PC-9 (cell line): ENCODE data around the gene PPM1E. TPM values are rescaled to one million over a fixed set of nuclear protein-coding genes. Genes with fewer than 3 reads are reported as not detected.
"Not testable (repeated sequence)": the region's sequence is repeated elsewhere in the genome, so short reads cannot be mapped to it uniquely, and the experiment has no call there.

ENCODE experiments used
- BruUV-seq: library from RNA; stranded (reverse); fragments of 400-500 nt; replicated peaks from 2 replicates; lab custom pipeline; 2021; lab: Mats Ljungman, UMichigan
- CTCF ChIA-PET: fragments of 300-600 bp; sonication (Branson Sonifier 250); formaldehyde crosslinking; loops from one replicate; lab custom pipeline; 2022; ENCODE audit warnings: antibody characterized with exemption; lab: Charles Lee
- POLR2A ChIA-PET: fragments of 300-600 bp; sonication (Branson Sonifier 250); formaldehyde crosslinking; loops from one replicate; lab custom pipeline; 2022; ENCODE audit warnings: antibody characterized with exemption; ENCODE audit not compliant: unreplicated experiment; lab: Charles Lee
- DNase-seq, 2 experiments: peaks; one replicate each; pipeline versions ENCODE4 v3.0.0 to v3.0.0-alpha.2; 2015 to 2022; ENCODE audit warnings: mixed read lengths in 1 of 2
- H2AFZ ChIP-seq: fragments of 200-600 bp; sonication (generic); 2 replicates; pipeline ENCODE4 v1.8.1; 2017; ENCODE audit warnings: antibody characterized with exemption
- H3F3A ChIP-seq: fragments of 200-600 bp; sonication (generic); 2 replicates; pipeline ENCODE4 v1.8.1; 2017; ENCODE audit warnings: antibody characterized with exemption, mild to moderate bottlenecking, low read depth; ENCODE audit not compliant: insufficient read depth
- H3K27ac ChIP-seq: fragments of 200-600 bp; sonication (generic); 2 replicates; pipeline ENCODE4 v1.6.1; 2016; ENCODE audit warnings: mixed run types
- H3K27me3 ChIP-seq: fragments of 200-600 bp; sonication (generic); 2 replicates; pipeline ENCODE4 v1.6.1; 2016; ENCODE audit warnings: low read depth, mixed run types; ENCODE audit not compliant: insufficient read depth
- H3K36me3 ChIP-seq: fragments of 200-600 bp; sonication (generic); 2 replicates; pipeline ENCODE4 v1.6.1; 2016; ENCODE audit warnings: low read depth, mixed run types
- H3K4me1 ChIP-seq: fragments of 200-600 bp; sonication (generic); replicated peaks from 2 replicates; pipeline ENCODE4 v1.6.1; 2016; ENCODE audit warnings: mixed run types; ENCODE audit not compliant: insufficient read depth
- H3K4me2 ChIP-seq: fragments of 200-600 bp; sonication (generic); 2 replicates; pipeline ENCODE4 v1.6.1; 2017; ENCODE audit warnings: mixed run types
- H3K4me3 ChIP-seq: fragments of 200-600 bp; sonication (generic); 2 replicates; pipeline ENCODE4 v1.6.1; 2016; ENCODE audit warnings: mixed run types
- H3K79me2 ChIP-seq: fragments of 200-600 bp; sonication (generic); 2 replicates; pipeline ENCODE4 v1.6.1; 2017; ENCODE audit warnings: low read depth, mixed run types
- H3K9me2 ChIP-seq: fragments of 200-600 bp; sonication (generic); 2 replicates; pipeline ENCODE4 v1.8.1; 2017; ENCODE audit warnings: mild to moderate bottlenecking; ENCODE audit not compliant: insufficient read depth
- H3K9me3 ChIP-seq: fragments of 200-600 bp; sonication (generic); 2 replicates; pipeline ENCODE4 v1.8.1; 2016; ENCODE audit warnings: low read depth; ENCODE audit not compliant: insufficient read depth
- H4K20me1 ChIP-seq: fragments of 200-600 bp; sonication (generic); 2 replicates; pipeline ENCODE4 v1.8.1; 2017; ENCODE audit not compliant: insufficient read depth
- EZH2 ChIP-seq: fragments of 200-600 bp; sonication (generic); IDR thresholded peaks from 2 replicates; pipeline ENCODE4 v1.8.0; 2017; ENCODE audit warnings: antibody characterized with exemption, low read depth
- intact Hi-C: fragments of 100-400 bp; cut with micrococcal nuclease; formaldehyde crosslinking; loops from one replicate; pipeline ENCODE4 v1.10.0; 2022; ENCODE audit not compliant: unreplicated experiment
- total RNA-seq: library from RNA; stranded (reverse); gene quantifications from 2 replicates; pipeline ENCODE4 v1.2.3, GENCODE V29; 2021
- TF ChIP-seq, protein P1 (sequence below): fragments of 200-600 bp; sonication (generic); conservative IDR thresholded peaks from 2 replicates; pipeline ENCODE4 v1.6.1; 2017; ENCODE audit warnings: mixed run types, antibody characterized with exemption, mild to moderate bottlenecking, moderate library complexity

The PPM1E gene
- total RNA-seq, 1 experiment from 2014 or later, result 0.04 TPM

GRCh38 chr17:58947824-58948223 lies 192.2 kb downstream of the PPM1E start:
- H3F3A ChIP-seq, result no peaks in the 10 kb centered on the region
- H3K79me2 ChIP-seq, result no peaks in the 10 kb centered on the region
- H3K27ac ChIP-seq, result no peak overlapping the region
- no peaks in the 10 kb centered on the region for H4K20me1 ChIP-seq
- no peak overlapping the region for H3K4me2 ChIP-seq
- ChIA-PET CTCF (no interaction called here), POLR2A (no interaction called here)
- no peaks in the 10 kb centered on the region for H3K36me3 ChIP-seq
- no TSS peak for BruUV-seq
- no peak for TF ChIP-seq EZH2
- TF ChIP-seq, protein P1, sequence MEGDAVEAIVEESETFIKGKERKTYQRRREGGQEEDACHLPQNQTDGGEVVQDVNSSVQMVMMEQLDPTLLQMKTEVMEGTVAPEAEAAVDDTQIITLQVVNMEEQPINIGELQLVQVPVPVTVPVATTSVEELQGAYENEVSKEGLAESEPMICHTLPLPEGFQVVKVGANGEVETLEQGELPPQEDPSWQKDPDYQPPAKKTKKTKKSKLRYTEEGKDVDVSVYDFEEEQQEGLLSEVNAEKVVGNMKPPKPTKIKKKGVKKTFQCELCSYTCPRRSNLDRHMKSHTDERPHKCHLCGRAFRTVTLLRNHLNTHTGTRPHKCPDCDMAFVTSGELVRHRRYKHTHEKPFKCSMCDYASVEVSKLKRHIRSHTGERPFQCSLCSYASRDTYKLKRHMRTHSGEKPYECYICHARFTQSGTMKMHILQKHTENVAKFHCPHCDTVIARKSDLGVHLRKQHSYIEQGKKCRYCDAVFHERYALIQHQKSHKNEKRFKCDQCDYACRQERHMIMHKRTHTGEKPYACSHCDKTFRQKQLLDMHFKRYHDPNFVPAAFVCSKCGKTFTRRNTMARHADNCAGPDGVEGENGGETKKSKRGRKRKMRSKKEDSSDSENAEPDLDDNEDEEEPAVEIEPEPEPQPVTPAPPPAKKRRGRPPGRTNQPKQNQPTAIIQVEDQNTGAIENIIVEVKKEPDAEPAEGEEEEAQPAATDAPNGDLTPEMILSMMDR, result no peak
- H3K4me1 ChIP-seq, result no peaks in the 10 kb centered on the region
- peaks cover 23% of the 10 kb centered on the region for H3K9me3 ChIP-seq
- no peak for DNase-seq
- H3K9me2 ChIP-seq, result no peaks in the 10 kb centered on the region
- H3K27me3 ChIP-seq, result no peaks in the 10 kb centered on the region
- intact Hi-C loops, result no loop called here
- no peak overlapping the region for H3K4me3 ChIP-seq
- no peak overlapping the region for H2AFZ ChIP-seq

GRCh38 chr17:58954358-58954757 lies 198.7 kb downstream of the PPM1E start:
- H3K36me3 ChIP-seq, H3K4me3 ChIP-seq, POLR2A ChIA-PET, BruUV-seq, H3K27ac ChIP-seq, H3K27me3 ChIP-seq, H4K20me1 ChIP-seq, H2AFZ ChIP-seq, H3K4me2 ChIP-seq, H3F3A ChIP-seq, intact Hi-C loops, DNase-seq, H3K79me2 ChIP-seq, H3K9me2 ChIP-seq: not testable (repeated sequence)
- Histone ChIP-seq H3K9me3 (peaks cover 19% of the 10 kb centered on the region), H3K4me1 (peaks cover 12% of the 10 kb centered on the region)
- CTCF ChIA-PET, result interaction anchor here (0.6 kb wide), 1 partner anchor 83 kb away, joined by 5 read pairs; no protein-coding TSS in a partner anchor

- no TSS peak for BruUV-seq
- intact Hi-C loops, result no loop called here
- Histone ChIP-seq H3K9me2 (no peaks in the 10 kb centered on the region), H3K27ac (no peak overlapping the region), H3K4me3 (no peak overlapping the region), H2AFZ (peak overlapping the region; percentile 56; the same call in 1 of the 2 replicates), H3K9me3 (no peaks in the 10 kb centered on the region), H3K79me2 (no peaks in the 10 kb centered on the region), H3K4me1 (peaks cover 28% of the 10 kb centered on the region), H3K4me2 (no peak overlapping the region), H3K27me3 (no peaks in the 10 kb centered on the region), H3K36me3 (no peaks in the 10 kb centered on the region), H4K20me1 (no peaks in the 10 kb centered on the region), H3F3A (peaks cover 15% of the 10 kb centered on the region; the same call in 1 of the 2 replicates)
- peak in 1 of 2 experiments; percentile 36 for DNase-seq
- ChIA-PET CTCF (no interaction called here), POLR2A (interaction anchor here (0.7 kb wide), 1 partner anchor 266 kb away, joined by 4 read pairs; no protein-coding TSS in a partner anchor)
- TF ChIP-seq, protein P1, result no peak
- no peak for TF ChIP-seq EZH2
Observed at GRCh38 chr17:58956997-58957724, 201.5 kb downstream of the PPM1E start.

DNA sequence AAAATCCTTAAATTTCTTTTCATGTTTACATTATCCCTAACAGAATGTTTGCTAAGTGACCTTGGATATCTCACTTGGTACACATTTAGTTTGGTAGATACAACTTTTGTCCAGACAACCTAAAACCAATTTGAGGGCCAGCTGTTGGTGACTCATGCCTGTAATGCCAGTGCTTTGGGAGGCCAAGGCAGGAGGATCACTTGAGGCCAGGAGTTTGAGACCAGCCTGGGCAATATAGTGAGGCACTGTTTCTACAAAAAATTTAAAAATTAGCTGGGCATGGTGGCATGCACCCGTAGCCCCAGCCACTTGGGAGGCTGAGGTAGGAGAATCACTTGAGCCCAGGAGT lies 202.0 kb downstream of the PPM1E start:
- H3K79me2 ChIP-seq, BruUV-seq, CTCF ChIA-PET, H3K36me3 ChIP-seq, H3K9me2 ChIP-seq, H3K4me3 ChIP-seq, intact Hi-C loops, H3K9me3 ChIP-seq, DNase-seq, H3K27ac ChIP-seq, POLR2A ChIA-PET, H3K27me3 ChIP-seq, H3K4me2 ChIP-seq, H2AFZ ChIP-seq, H4K20me1 ChIP-seq: not testable (repeated sequence)
- H3K4me1 ChIP-seq, result peaks cover 28% of the 10 kb centered on the region
- peaks cover 15% of the 10 kb centered on the region; the same call in 1 of the 2 replicates for H3F3A ChIP-seq
